ENCODE data around the gene ARID4B. TPM values are rescaled to one million over a fixed set of nuclear protein-coding genes. Genes with fewer than 3 reads are reported as not detected.

ARID4B gene
- total RNA-seq, 1 donor from 2014 or later = 43.6 TPM

DNA sequence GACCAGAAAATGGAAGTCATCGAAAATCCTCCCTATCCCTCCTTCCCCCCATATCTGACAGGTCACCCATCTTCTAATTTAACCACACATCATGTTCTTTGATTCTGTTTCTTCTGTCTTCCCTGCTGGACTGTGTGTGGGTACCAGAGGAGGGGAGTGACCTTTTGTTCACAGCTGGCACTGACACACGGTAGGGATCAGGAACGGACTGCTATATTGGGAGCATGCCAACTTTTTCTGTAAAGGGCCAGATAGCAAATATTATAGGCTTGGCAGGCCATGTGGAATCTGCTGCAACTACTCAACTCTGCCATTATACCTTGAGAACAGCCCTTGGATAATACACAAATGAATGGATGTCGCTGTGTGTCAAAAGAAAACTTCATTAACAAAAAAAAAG, 191.9 kb downstream of the ARID4B start:
- Mint-ChIP-seq H3K9me3 (no peaks in the 10 kb centered on the region), H3K27me3 (ENCODE audit: low read depth) (no peaks in the 10 kb centered on the region), H3K27ac (ENCODE audit: unreplicated experiment) (no peak overlapping the region), H3K4me3 (no peak overlapping the region), H3K4me1 (no peaks in the 10 kb centered on the region), H3K36me3 (ENCODE audit: low read depth) (peaks cover 11% of the 10 kb centered on the region)
- TF ChIP-seq, protein P1, sequence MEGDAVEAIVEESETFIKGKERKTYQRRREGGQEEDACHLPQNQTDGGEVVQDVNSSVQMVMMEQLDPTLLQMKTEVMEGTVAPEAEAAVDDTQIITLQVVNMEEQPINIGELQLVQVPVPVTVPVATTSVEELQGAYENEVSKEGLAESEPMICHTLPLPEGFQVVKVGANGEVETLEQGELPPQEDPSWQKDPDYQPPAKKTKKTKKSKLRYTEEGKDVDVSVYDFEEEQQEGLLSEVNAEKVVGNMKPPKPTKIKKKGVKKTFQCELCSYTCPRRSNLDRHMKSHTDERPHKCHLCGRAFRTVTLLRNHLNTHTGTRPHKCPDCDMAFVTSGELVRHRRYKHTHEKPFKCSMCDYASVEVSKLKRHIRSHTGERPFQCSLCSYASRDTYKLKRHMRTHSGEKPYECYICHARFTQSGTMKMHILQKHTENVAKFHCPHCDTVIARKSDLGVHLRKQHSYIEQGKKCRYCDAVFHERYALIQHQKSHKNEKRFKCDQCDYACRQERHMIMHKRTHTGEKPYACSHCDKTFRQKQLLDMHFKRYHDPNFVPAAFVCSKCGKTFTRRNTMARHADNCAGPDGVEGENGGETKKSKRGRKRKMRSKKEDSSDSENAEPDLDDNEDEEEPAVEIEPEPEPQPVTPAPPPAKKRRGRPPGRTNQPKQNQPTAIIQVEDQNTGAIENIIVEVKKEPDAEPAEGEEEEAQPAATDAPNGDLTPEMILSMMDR (conservative IDR thresholded peaks at IDR 0.05) = no peak
- no peak for DNase-seq (ENCODE audit: low read depth, low spot score)

DNA sequence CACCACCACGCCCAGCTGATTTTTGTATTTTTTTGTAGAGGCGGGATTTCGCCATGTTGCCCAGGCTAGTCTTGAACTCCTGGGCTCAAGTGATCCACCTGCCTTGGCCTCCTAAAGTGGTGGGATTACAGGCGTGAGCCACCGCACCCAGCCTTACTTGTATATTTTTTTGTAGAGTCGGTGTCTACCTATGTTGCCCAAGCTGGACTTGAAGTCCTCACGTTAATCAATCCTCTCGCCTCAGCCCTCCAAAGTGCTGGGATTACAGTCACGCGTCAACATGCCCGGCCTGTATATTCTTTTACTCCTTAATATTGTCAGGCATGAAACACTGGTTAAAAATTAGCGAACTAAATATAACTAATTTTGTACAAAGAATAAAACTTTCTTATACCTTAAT, 193.8 kb downstream of the ARID4B start:
- H3K4me1 Mint-ChIP-seq = peaks cover 5% of the 10 kb centered on the region
- H3K4me3 Mint-ChIP-seq = no peak overlapping the region
- no peaks in the 10 kb centered on the region for H3K9me3 Mint-ChIP-seq
- H3K27me3 Mint-ChIP-seq (ENCODE audit: low read depth) = no peaks in the 10 kb centered on the region
- DNase-seq (ENCODE audit: low read depth, low spot score) = no peak
- H3K36me3 Mint-ChIP-seq (ENCODE audit: low read depth) = peaks cover 13% of the 10 kb centered on the region
- TF ChIP-seq, protein P1 (conservative IDR thresholded peaks at IDR 0.05) = no peak
- H3K27ac Mint-ChIP-seq (ENCODE audit: unreplicated experiment) = no peak overlapping the region

DNA sequence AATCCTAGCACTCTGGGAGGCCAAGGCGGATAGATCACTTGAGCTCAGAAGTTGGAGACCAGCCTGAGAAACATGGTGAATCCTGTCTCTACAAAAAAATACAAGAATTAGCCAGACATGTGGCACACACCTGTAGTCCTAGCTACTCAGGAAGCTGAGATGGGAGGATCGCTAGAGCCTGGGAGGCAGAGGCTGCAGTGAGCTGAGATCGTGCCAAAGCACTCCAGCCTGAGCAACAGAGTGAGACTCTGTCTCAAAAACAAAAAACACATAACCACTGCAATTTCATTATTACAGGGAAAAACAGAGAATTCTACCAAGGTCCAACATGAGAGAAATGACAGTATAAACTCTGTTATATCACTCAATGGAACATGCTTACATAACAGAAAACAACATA, 194.9 kb downstream of the ARID4B start:
- H3K9me3 Mint-ChIP-seq = no peaks in the 10 kb centered on the region
- TF ChIP-seq, protein P1 (conservative IDR thresholded peaks at IDR 0.05) = no peak
- H3K36me3 Mint-ChIP-seq (ENCODE audit: low read depth) = peaks cover 19% of the 10 kb centered on the region
- no peaks in the 10 kb centered on the region for H3K27me3 Mint-ChIP-seq (ENCODE audit: low read depth)
- H3K4me1 Mint-ChIP-seq = peaks cover 12% of the 10 kb centered on the region
- no peak overlapping the region for H3K27ac Mint-ChIP-seq (ENCODE audit: unreplicated experiment)
- H3K4me3 Mint-ChIP-seq = no peak overlapping the region
- no peak for DNase-seq (ENCODE audit: low read depth, low spot score)

DNA sequence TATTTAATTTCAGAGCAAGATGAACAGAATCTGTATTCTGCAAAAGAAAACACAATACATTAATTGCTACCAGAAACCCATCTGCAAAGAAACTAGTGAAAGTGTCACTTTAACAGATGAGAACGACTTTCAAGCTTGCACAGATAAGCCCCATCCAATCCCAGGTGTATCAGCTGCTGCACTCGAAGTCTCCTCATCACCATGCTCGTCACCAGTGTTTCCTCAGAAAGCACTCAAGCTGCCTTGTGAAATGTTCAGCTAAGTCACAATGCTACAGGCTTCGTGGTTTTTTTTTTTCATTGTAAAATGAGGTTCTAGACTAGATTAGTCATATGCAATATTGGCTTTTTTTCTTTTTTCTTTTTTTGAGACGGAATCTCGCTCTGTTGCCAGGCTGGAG, 196.0 kb downstream of the ARID4B start:
- no peaks in the 10 kb centered on the region for H3K9me3 Mint-ChIP-seq
- no peak for DNase-seq (ENCODE audit: low read depth, low spot score)
- peaks cover 22% of the 10 kb centered on the region for H3K4me1 Mint-ChIP-seq
- peaks cover 21% of the 10 kb centered on the region for H3K36me3 Mint-ChIP-seq (ENCODE audit: low read depth)
- peak overlapping the region; percentile 44 for H3K4me3 Mint-ChIP-seq
- no peaks in the 10 kb centered on the region for H3K27me3 Mint-ChIP-seq (ENCODE audit: low read depth)
- no peak overlapping the region for H3K27ac Mint-ChIP-seq (ENCODE audit: unreplicated experiment)
- TF ChIP-seq, protein P1 (conservative IDR thresholded peaks at IDR 0.05) = no peak

DNA sequence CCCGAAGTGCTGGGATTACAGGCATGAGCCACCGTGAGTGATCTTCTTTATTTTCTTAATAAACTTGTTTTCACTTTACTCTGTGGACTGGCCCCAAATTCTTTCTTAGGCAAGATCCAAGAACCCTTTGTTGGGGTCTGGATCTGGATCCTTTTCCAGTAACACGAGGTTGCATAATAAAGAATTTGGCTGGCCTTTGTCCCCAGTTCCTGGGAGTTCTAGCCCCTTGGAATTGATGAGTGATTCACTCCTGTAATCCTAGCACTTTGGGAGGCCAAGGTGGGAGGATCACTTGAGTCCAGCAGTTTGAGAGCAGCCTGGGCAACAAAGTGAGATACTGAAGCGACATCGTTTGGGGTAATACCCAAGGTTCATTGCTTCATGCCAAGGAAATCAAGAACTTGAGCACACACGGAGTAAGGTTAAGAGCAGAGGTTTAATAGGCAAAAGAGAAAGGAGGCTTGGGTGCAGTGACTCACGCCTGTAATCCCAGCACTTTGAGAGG, 197.2 kb downstream of the ARID4B start:
- Mint-ChIP-seq H3K27me3 (ENCODE audit: low read depth) (no peaks in the 10 kb centered on the region), H3K36me3 (ENCODE audit: low read depth) (peaks cover 20% of the 10 kb centered on the region), H3K4me1 (peaks cover 29% of the 10 kb centered on the region), H3K9me3 (no peaks in the 10 kb centered on the region), H3K27ac (ENCODE audit: unreplicated experiment) (no peak overlapping the region), H3K4me3 (peak overlapping the region; percentile 23)
- TF ChIP-seq, protein P1 (conservative IDR thresholded peaks at IDR 0.05) = no peak
- DNase-seq (ENCODE audit: low read depth, low spot score) = no peak

Measured in neural crest cell (in vitro differentiated cells).